CD14-positive monocyte (primary cell): ENCODE measurements around the gene NENF. TPM values are rescaled to one million over a fixed set of nuclear protein-coding genes. Genes with fewer than 3 reads are reported as not detected.

ENCODE experiments used
- DNase-seq, 3 donors: peaks; one replicate each; pipeline ENCODE4 v3.0.0-alpha.2; 2011 to 2022
- H2AFZ ChIP-seq: 2 replicates; pipeline ENCODE4 v1.6.0; 2012; ENCODE audit warnings: mild to moderate bottlenecking, low read depth, low read length, inconsistent platforms; ENCODE audit not compliant: insufficient read depth, poor library complexity, severe bottlenecking
- H3K27ac ChIP-seq, 2 donors: 1 replicate in 1 of 2; 2 replicates in 1 of 2; pipeline ENCODE4 v1.5.1; 2012 to 2013; ENCODE audit warnings: low read length in 2 of 2, control low read depth in 1 of 2, inconsistent platforms in 1 of 2, low read depth in 1 of 2, mild to moderate bottlenecking in 1 of 2
- H3K27me3 ChIP-seq, 2 donors: one replicate each; pipeline versions ENCODE4 v1.6.0 to v1.6.1; 2011 to 2013; ENCODE audit warnings: low read length in 2 of 2; ENCODE audit not compliant: control insufficient read depth in 2 of 2, insufficient read depth in 2 of 2
- H3K36me3 ChIP-seq, 2 donors: replicated peaks in 1 of 2; 1 replicate in 1 of 2; 2 replicates in 1 of 2; pipeline versions ENCODE4 v1.5.1 to v1.6.1; 2012 to 2013; ENCODE audit warnings: low read length in 2 of 2, control low read depth in 1 of 2, inconsistent platforms in 1 of 2, mild to moderate bottlenecking in 1 of 2; ENCODE audit not compliant: insufficient read depth in 2 of 2, control insufficient read depth in 1 of 2
- H3K4me1 ChIP-seq, 2 donors: 1 replicate in 1 of 2; 2 replicates in 1 of 2; pipeline versions ENCODE4 v1.5.1 to v1.6.1; 2012 to 2013; ENCODE audit warnings: low read length in 2 of 2, control low read depth in 1 of 2, inconsistent platforms in 1 of 2, mild to moderate bottlenecking in 1 of 2, moderate library complexity in 1 of 2; ENCODE audit not compliant: insufficient read depth in 2 of 2, control insufficient read depth in 1 of 2
- H3K4me2 ChIP-seq: replicated peaks from 2 replicates; pipeline ENCODE3; 2012; ENCODE audit warnings: low read length, moderate library complexity, mild to moderate bottlenecking; ENCODE audit not compliant: poor library complexity, severe bottlenecking; ENCODE audit errors: extremely low read depth
- H3K4me3 ChIP-seq, 3 experiments: fragments of 200-600 bp in 1 of 3; sonication (generic) in 1 of 3; replicated peaks in 1 of 3; 1 replicate in 2 of 3; 2 replicates in 1 of 3; pipeline ENCODE4 v1.5.1; 2011 to 2013; ENCODE audit warnings: low read length in 3 of 3, mild to moderate bottlenecking in 3 of 3, control low read depth in 2 of 3, low read depth in 2 of 3, inconsistent platforms in 1 of 3, moderate library complexity in 1 of 3
- H3K79me2 ChIP-seq: 2 replicates; pipeline ENCODE4 v1.6.0; 2012; ENCODE audit warnings: mild to moderate bottlenecking, control low read depth, inconsistent platforms, low read length, moderate library complexity; ENCODE audit not compliant: insufficient read depth
- H3K9ac ChIP-seq: 2 replicates; pipeline ENCODE4 v1.6.0; 2017; ENCODE audit warnings: low read length, mild to moderate bottlenecking; ENCODE audit not compliant: insufficient read depth, poor library complexity, severe bottlenecking
- H3K9me3 ChIP-seq, 2 donors: replicated peaks in 1 of 2; 1 replicate in 1 of 2; 2 replicates in 1 of 2; pipeline versions ENCODE4 v1.5.1 to v1.6.1; 2012 to 2013; ENCODE audit warnings: low read length in 2 of 2, control low read depth in 1 of 2; ENCODE audit not compliant: control insufficient read depth in 1 of 2, insufficient read depth in 1 of 2
- H4K20me1 ChIP-seq: 2 replicates; pipeline ENCODE4 v1.6.0; 2012; ENCODE audit warnings: mild to moderate bottlenecking, low read length, control low read depth, moderate library complexity; ENCODE audit not compliant: insufficient read depth
- H3K27ac Mint-ChIP-seq, 7 donors: one replicate each; pipeline ENCODE4 v1.8.0; 2020; ENCODE audit warnings: mild to moderate bottlenecking in 7 of 7, mixed read lengths in 7 of 7, moderate library complexity in 6 of 7, inconsistent platforms in 2 of 7
- H3K27me3 Mint-ChIP-seq, 3 donors: one replicate each; pipeline ENCODE4 v1.8.0; 2021 to 2022; ENCODE audit warnings: low read depth in 3 of 3, mild to moderate bottlenecking in 3 of 3, mixed read lengths in 3 of 3, moderate library complexity in 3 of 3, inconsistent platforms in 1 of 3
- H3K36me3 Mint-ChIP-seq, 2 donors: one replicate each; pipeline ENCODE4 v1.8.0; 2020; ENCODE audit warnings: mixed read lengths in 2 of 2, inconsistent platforms in 1 of 2, mild to moderate bottlenecking in 1 of 2
- H3K4me1 Mint-ChIP-seq: one replicate; pipeline ENCODE4 v1.8.0; 2020; ENCODE audit warnings: mild to moderate bottlenecking, mixed read lengths
- H3K4me3 Mint-ChIP-seq, 2 donors: one replicate each; pipeline ENCODE4 v1.8.0; 2020; ENCODE audit warnings: mild to moderate bottlenecking in 2 of 2, mixed read lengths in 2 of 2, moderate library complexity in 1 of 2
- H3K9me3 Mint-ChIP-seq, 7 donors: one replicate each; pipeline ENCODE4 v1.8.0; 2020 to 2022; ENCODE audit warnings: mixed read lengths in 7 of 7, mild to moderate bottlenecking in 6 of 7, moderate library complexity in 6 of 7, inconsistent platforms in 2 of 7
- CTCF ChIP-seq: fragments of 200-600 bp; IDR thresholded peaks from one replicate; pipeline ENCODE4 v1.8.0; 2022; ENCODE audit warnings: antibody characterized with exemption, mild to moderate bottlenecking
- WGBS: methylation state at CpG from one replicate; pipeline ENCODE4 v1.1.5; 2013; ENCODE audit warnings: missing lambda C conversion rate; ENCODE audit not compliant: insufficient coverage; 5-methylcytosine and 5-hydroxymethylcytosine counted together
- intact Hi-C, 2 donors: fragments of 100-400 bp; cut with micrococcal nuclease; formaldehyde crosslinking; loops; one replicate each; pipeline versions ENCODE4 v1.15.0 to v1.15.1; 2023
- polyA plus RNA-seq, 3 donors: library from polyadenylated mRNA; depleted of rRNA in 1 of 3; unstranded in 2 of 3; stranded (reverse) in 1 of 3; fragments of 300-500 nt in 2 of 3; fragments of >200 nt in 1 of 3; fragmentation: Illumina TruSeq in 2 of 3; gene quantifications; 1 replicate in 2 of 3; 2 replicates in 1 of 3; pipeline ENCODE4 v1.2.3, GENCODE V29; 2012 to 2021

Gene NENF
- polyA plus RNA-seq, 3 donors = 9.7 to 56.4 (median 42.3) TPM

DNA sequence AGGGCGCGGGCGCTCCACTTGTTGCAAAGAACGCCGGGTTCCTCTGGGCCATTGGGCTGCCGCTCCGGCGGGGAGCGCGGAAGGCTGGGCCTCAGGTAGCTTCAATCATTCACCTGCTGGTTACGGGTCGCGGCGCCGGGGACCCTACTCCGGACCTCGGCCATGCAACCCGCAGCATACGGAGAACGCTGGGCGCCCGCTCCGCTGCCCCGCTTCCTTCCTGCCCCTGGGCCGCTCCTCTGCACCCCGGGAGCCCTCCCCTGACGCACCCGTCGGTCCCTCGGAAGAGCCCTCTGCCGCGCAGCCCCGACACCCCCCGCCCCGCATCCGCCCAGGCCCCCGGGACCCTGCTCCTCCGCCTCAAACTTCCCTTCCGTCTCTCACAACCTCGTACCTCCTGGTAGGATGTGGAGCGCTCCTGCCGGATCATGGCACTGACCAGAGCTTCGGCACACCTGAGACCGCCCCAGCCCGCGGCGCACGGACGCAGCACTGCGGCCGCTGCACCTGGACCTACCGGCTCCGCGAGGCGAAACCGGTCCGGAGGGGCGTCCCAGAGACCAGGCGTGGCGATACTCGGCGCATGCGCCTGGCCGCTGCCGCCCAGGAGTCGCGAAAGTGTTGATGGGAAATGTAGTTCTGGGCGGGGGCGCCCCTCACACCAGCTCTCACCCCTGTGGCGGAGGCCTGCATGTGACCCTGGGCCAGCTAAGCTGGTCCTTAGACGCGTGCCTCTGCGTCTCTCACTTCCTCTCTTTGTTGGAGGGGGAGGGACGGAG is 18.2 kb upstream of the NENF start, which contains the start of gene PACC1:
Gene PACC1, minus strand, starts transcription at position 559 of the 779 bp plus-strand sequence. Its CDS starts 129 bp downstream, at position 430.
- peaks cover 58% of the 10 kb centered on the region for H3K4me1 Mint-ChIP-seq
- Histone ChIP-seq H4K20me1 (peaks cover 5% of the 10 kb centered on the region), H3K4me2 (peak within 1 kb of the TSS; percentile 79), H3K79me2 (peaks cover 39% of the 10 kb centered on the region), H2AFZ (peak within 1 kb of the TSS; percentile 88), H3K36me3 (peaks cover 13 to 23% of the 10 kb centered on the region in 2 donors), H3K27me3 (no peaks in the 10 kb centered on the region), H3K27ac (peak within 1 kb of the TSS; percentile 54 to 82), H3K4me3 (peak within 1 kb of the TSS; percentile 75 to 83 (median 79)), H3K9ac (peak within 1 kb of the TSS; percentile 70), H3K4me1 (peaks cover 50 to 54% of the 10 kb centered on the region in 2 donors), H3K9me3 (no peaks in the 10 kb centered on the region)
- intact Hi-C loops = no loop called here
- peak; percentile 97 to 99 (median 98) for DNase-seq
- H3K27me3 Mint-ChIP-seq = peaks cover 0 to 2% (median 0%) of the 10 kb centered on the region in 3 donors
- H3K9me3 Mint-ChIP-seq = peaks cover 0 to 3% (median 0%) of the 10 kb centered on the region in 7 donors
- under 1% methylated on average over 61 of the region's 74 CpGs for WGBS
- H3K4me3 Mint-ChIP-seq = peak within 1 kb of the TSS; percentile 91 to 99
- peak within 1 kb of the TSS; percentile 82 to 95 (median 92) for H3K27ac Mint-ChIP-seq
- TF ChIP-seq CTCF = no peak
- peaks cover 24% of the 10 kb centered on the region in 2 donors for H3K36me3 Mint-ChIP-seq

DNA sequence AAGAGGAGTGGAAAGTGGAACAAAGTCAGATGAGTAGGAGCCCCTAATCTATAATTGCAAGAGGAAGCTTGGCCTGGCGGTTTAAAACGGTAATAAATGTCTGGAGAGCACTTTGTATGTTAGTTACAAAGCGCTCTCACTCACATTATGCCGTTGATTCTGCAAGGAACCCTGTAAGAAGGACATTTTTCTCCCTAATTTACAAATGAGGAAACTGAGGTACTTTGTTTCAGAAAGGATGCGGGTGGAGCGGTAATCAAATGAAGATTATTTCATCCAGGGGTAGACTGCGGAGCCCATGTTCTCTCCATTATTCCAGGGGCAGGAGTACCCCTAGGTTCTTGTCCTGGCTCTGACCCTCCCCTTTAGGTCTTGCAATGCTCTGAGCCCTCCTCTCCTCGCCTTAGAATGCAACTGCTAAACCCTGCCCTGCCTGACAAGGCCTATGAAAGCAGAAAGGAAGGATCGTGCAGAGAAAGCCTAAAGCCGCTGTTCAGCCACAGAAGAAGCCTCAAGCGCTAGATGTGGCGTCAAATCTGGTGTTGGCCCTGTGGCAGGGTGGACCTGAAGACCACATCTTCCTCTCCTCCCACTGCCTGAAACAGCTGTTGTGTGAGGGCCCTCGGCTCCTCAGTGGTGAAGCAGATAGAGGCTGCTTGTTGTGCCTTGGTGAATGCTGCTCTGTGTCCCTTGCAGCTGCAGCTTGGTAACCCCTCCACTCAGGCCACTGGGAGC is 17.4 kb upstream of the NENF start:
- Histone ChIP-seq H3K79me2 (peaks cover 39% of the 10 kb centered on the region), H3K9me3 (no peaks in the 10 kb centered on the region), H3K27me3 (no peaks in the 10 kb centered on the region), H4K20me1 (peaks cover 5% of the 10 kb centered on the region), H3K9ac (no peak overlapping the region), H3K4me3 (peak overlapping the region; percentile 4 to 83 (median 79)), H3K36me3 (peaks cover 6 to 16% of the 10 kb centered on the region in 2 donors), H3K4me1 (peaks cover 50 to 54% of the 10 kb centered on the region in 2 donors), H3K4me2 (peak overlapping the region; percentile 79), H2AFZ (peak overlapping the region; percentile 88), H3K27ac (peak overlapping the region; percentile 54 to 82)
- Mint-ChIP-seq H3K4me3 (peak overlapping the region; percentile 91 to 99), H3K27me3 (peaks cover 0 to 2% (median 0%) of the 10 kb centered on the region in 3 donors), H3K4me1 (peaks cover 55% of the 10 kb centered on the region), H3K9me3 (peaks cover 0 to 3% (median 0%) of the 10 kb centered on the region in 7 donors), H3K36me3 (peaks cover 17% of the 10 kb centered on the region in 2 donors), H3K27ac (peak overlapping the region; percentile 82 to 95 (median 92))
- WGBS = 17% methylated on average over 3 of the region's 13 CpGs
- TF ChIP-seq CTCF = no peak
- no peak for DNase-seq
- intact Hi-C loops = no loop called here
